AG09309 (cell line): ENCODE measurements around the gene SIX5.
"Not testable (repeated sequence)": the region's sequence is repeated elsewhere in the genome, so short reads cannot be mapped to it uniquely, and the experiment has no call there.

Source experiments
- DNase-seq: peaks from one replicate; pipeline ENCODE4 v3.0.0-alpha.2; 2010; ENCODE audit warnings: low read depth
- H3K4me3 ChIP-seq: 2 replicates; pipeline ENCODE4 v1.5.1; 2011; ENCODE audit warnings: mild to moderate bottlenecking, low read depth, low read length, moderate library complexity; ENCODE audit not compliant: control insufficient read depth
- CTCF ChIP-seq: IDR thresholded peaks from 2 replicates; pipeline ENCODE4 v1.5.1; 2011; ENCODE audit warnings: mild to moderate bottlenecking, low read depth, low read length, inconsistent platforms; ENCODE audit not compliant: insufficient read depth, control insufficient read depth; ENCODE audit errors: missing control alignments

Gene SIX5

GRCh38 chr19:45761714-45762113 lies 7.3 kb downstream of the SIX5 start:
- TF ChIP-seq CTCF = no peak
- no peak for DNase-seq
- no peak overlapping the region for H3K4me3 ChIP-seq

GRCh38 chr19:45758921-45759320 lies 10.1 kb downstream of the SIX5 start:
- TF ChIP-seq CTCF = no peak

GRCh38 chr19:45757695-45758094 lies 11.4 kb downstream of the SIX5 start:
- TF ChIP-seq CTCF = no peak
- no peak overlapping the region for H3K4me3 ChIP-seq
- DNase-seq = no peak

More at GRCh38 chr19:45758921-45759320, 10.1 kb downstream of the SIX5 start:
- no peak overlapping the region for H3K4me3 ChIP-seq
- DNase-seq = no peak

- H3K4me3 ChIP-seq = no peak overlapping the region
- TF ChIP-seq CTCF = no peak
- DNase-seq = no peak
Measured at GRCh38 chr19:45754323-45754722, 14.7 kb downstream of the SIX5 start.

- no peak for TF ChIP-seq CTCF
- no peak overlapping the region for H3K4me3 ChIP-seq
- DNase-seq = no peak
Measured at GRCh38 chr19:45753548-45753947, 15.5 kb downstream of the SIX5 start.

GRCh38 chr19:45752639-45753038 lies 16.4 kb downstream of the SIX5 start:
- H3K4me3 ChIP-seq = no peak overlapping the region
- DNase-seq = no peak
- TF ChIP-seq CTCF = no peak

GRCh38 chr19:45751483-45751882 lies 17.6 kb downstream of the SIX5 start:
- not testable (repeated sequence) for DNase-seq, H3K4me3 ChIP-seq
